A673 (cell line): Measurements from ENCODE around the gene TRMO.

Experiments used
- CTCF ChIP-seq: fragments of 300-800, 200-600 bp; sonication (generic); conservative IDR thresholded peaks from 2 replicates; pipeline ENCODE4 v1.5.1; 2017; ENCODE audit warnings: low read depth, mild to moderate bottlenecking, antibody characterized with exemption, low read length, moderate library complexity, mixed read lengths
- EZH2 ChIP-seq: fragments of 200-600 bp; sonication (generic); IDR thresholded peaks from 2 replicates; pipeline ENCODE4 v1.6.1; 2017; ENCODE audit warnings: borderline replicate concordance, low read depth, mild to moderate bottlenecking, mixed read lengths, antibody characterized with exemption, low read length; ENCODE audit not compliant: poor library complexity, severe bottlenecking

DNA sequence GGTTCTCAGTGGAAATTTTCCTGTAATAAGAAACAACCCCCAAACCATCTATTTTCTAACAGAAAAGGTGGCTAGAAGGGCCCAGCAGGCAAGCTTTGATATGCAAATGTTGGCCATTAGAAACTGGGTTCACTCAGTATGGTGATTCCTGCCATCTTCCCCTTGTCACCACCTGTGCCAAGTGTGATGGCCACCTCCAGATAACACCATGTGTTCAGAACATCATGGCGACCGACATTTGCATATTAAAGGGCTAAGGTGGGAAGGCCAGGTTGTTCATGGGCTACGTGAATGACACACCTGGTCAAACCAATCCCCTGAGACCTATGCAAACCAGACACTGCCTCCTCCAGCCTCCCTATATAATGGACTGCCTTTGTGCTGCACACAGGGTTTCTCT, 48.9 kb downstream of the TRMO start:
- TF ChIP-seq CTCF, result no peak
- TF ChIP-seq EZH2, result no peak
